Brain pericyte (primary cell): Measurements from ENCODE around the gene ABHD5.

ENCODE experiments used
- DNase-seq: peaks from one replicate; pipeline ENCODE4 v3.0.0-alpha.2; 2012; ENCODE audit warnings: low read depth, low spot score

The ABHD5 gene

DNA sequence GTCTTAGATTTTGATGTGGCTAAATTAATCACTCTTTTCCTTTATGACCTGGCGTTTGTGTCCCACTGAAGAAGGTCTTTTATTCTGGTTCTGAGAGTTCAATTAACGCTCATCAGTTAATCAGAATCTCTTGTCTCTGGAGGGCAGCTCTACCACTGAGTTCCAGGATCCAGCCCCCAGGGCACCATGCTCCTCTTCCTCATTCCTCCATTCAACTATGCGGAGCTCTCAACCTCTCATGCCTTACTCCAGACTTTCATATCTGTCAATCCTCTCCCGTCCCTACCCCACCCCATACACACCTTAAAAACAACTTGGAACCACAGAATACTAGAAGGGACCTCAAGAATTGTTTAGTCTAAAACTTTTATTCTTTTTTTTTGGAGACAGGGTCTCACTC is 4.8 kb upstream of the ABHD5 start:
- DNase-seq = no peak

DNA sequence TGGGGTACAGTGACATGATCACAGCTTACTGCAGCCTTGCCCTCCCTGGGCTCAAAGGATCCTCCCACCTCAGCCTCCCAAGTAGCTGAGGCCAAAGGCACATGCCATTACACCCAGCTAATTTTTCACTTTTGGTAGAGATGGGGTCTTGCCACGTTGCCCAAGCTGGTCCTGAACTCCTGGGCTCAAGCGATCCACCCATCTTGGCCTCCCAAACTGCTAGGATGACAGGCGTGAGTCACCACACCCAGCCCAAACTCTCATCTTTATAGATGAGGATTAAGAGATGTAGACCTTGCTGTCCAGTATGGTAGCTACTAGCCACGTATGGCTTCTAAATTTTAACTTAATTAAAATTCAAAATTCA is 4.4 kb upstream of the ABHD5 start:
- DNase-seq = no peak

DNA sequence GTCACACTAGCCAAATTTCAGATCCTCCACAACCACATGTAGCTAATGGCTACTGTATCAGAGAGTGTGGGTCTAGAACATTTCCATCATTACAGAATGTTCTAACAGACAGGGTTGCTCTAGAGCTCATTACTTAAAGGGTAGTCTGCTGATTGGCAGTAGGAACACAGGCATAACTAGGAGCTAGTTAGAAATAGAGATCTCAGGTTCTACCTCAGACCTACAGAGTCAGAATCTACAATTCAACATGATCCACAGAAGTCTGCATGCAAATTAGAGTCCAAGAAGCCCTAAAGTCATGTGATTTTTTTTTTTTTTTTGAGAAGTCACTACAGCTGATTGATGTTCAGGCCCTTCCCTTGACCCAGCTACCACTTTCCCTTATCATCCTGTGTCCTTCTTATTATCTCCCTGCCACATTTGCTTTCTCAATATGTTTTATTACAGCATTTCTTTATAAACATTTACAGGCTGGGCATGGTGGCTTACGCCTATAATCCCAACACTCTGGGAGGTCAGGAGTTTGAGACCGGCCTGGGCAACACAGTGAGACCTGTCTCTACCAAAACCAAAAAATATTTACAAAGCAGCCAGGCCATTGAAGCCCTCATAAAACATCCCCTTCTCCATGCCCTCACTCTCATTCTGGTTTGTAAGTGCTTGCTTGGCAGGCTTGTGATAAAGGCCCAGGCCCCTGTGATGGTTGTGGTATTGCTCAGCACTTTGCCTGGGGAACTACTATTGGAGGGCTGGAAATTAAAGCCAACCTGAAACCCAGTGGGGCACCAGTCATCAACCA is 3.8 kb upstream of the ABHD5 start:
- no peak for DNase-seq

DNA sequence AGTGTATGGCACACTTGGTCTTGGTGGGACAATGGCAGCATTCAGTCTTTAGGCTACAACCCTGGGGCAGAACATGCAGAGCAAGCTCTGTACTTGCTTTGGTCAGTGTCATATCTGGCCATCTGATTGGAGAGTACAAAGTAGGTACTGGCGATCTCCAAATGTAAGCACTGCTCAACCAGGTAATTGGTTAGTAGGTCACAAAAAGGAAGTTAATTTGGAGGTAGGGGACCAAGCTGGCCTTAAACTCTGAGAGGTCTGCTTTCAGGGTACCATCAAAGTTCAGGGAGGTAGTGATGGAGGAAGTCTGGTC is 3.3 kb upstream of the ABHD5 start:
- DNase-seq = no peak

DNA sequence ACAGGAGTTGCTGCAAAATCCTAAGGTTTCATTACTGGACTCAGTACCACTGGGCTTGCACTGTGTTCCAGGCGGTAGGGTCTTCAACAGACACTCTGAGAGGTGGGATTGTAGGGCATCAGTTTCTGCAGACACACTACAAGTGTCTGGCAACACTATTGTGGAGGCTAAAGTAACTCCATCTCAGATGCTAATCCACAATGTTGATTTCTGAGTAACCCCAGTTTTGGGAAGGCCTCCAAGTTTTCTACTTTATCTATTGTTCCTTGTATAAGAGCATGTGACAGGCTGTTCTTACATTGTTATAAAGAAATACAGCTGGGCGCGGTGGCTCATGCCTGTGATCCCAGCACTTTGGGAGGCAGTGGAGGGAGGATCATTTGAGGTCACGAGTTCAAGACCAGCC is 2.5 kb upstream of the ABHD5 start:
- DNase-seq = no peak

DNA sequence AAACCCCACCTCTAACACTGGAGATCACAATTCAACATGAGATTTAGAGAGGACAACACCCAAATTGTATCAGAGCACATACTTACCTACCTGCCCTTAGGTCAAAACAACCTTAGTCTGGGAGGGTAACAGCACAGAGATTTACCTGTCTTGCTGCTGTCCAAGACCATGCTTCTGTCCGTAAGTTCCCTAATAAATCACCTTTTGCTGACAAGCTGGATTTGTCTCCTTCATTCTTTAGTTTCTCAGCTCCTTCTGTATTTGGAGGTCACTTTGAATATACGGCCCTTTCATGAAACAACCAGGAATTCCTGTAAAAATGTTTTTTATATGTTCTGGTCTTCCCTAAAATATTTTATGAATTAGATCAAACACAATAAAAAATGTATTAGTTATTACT is 1.6 kb upstream of the ABHD5 start:
- DNase-seq = no peak

DNA sequence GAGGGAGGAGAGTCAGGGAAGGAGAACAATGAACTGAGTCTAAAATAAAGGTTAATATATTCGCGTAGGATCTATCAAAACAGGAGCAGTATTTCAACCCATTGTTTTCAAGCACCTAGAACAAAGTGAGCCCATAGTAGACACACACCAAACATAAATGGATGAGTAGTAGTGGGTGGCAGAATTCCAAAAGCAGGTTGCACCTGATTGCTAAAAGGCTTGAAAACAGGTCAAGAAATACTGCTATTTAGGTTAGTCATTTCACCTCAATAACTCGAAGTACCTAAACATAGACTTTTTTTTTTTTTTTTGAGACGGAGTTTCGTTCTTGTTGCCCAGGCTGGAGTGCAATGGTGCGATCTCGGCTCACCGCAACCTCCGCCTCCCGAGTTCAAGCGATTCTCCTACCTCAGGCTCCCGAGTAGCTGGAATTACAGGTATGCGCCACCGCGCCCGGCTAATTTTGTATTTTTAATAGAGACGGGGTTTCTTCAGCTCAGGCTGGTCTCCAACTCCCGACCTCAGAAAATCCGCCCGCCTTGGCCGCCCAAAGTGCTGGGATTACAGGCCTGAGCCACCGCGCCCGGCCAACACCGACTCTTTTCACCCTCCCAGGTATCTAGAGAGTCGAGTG is 855 bp upstream of the ABHD5 start:
- no peak for DNase-seq

DNA sequence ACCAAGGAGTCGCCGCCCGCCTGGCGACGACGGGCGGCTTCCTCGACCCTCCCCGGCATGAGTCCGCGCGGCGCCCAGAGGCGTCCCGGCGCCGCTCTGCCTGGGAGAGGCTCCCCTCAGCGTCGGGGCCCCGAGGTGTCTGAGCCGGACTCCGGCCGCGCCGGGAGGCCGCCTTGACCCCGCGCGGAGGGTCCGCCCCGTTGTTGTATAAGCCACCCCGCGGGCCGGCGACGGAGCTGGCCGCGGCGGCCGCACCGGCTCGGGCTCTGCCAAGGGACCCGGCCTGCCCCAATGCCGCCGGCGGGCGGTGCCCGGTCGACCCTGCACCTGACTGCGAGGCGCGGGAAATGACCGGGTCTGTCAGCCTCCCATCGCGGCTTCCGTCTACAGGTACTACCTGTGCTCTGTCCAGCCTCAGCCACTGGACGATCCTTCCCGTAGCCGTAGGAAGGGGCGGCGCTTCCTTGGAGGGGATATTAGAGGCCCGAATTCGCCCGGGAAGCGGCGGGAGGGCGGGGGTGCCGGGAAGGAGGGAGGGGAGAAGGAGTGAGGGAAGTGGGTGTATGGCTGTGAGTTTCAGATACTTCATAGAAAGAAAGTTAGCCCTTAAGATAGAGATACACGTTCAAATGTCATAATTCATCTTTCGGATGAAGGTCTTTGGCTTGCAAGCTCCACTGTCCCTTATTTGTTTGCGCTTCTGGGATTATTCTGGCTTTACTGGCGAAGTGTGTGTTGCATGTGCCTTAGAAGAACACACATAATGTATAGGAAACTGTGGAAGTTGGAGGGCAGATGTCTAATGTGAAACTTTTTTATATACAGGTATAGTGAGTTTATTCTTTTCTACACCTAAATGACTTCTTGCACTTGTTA is 620 bp downstream of the ABHD5 start:
- DNase-seq = no peak

DNA sequence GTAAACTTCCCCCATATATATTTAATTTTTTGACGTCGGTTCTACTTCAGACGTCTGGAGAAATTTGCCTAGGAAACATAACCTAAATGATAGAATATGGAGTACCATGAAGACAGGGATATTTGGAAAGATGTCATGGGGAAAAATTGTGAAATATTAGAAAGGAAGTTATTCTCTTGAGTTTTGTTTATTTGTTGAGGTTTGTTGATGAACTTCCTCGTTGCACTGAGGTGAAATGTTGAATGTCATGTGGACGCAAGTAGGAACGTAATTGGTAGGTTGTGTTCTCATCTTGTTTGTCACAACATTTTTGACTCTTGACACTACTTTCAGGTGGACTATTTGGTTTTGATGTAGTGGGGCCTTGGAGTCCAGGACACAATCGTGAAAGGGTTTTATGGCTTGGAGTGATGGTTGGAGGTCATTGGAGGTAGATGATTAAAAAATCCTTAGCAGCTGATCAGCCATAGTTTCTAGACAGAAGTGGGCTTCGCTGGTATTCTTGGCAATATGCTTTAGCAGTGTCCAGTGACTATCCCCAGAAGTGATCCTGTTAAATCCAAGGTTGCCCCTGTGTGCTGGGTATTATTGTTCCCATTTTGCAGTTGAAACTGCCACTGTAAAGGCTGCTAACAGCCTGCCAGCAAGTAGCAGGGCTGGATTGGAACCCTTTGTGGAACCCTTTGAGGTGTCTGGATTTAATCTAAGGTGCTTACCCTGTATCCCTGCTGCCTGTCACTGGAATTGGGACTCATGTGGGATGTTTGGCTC is 1.5 kb downstream of the ABHD5 start:
- no peak for DNase-seq

DNA sequence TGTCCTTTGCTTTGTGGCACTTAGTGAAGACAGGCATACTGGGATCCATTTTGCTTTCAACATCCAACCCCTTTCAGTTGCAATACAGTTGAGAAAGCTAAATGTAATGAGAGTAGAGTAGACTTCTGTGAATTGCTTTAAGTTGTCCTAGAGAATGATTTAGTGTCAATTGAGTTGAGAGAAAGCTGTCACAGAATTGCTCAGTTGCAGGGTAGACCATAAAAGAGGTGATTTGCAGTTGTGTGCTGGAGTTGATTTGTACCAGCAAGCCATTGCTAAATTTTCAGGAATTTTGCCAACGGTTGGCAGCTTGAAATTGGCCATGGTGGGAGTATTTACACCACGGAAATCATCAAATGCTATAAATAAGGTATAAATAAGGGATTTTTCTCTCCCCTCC is 2.2 kb downstream of the ABHD5 start:
- no peak for DNase-seq

DNA sequence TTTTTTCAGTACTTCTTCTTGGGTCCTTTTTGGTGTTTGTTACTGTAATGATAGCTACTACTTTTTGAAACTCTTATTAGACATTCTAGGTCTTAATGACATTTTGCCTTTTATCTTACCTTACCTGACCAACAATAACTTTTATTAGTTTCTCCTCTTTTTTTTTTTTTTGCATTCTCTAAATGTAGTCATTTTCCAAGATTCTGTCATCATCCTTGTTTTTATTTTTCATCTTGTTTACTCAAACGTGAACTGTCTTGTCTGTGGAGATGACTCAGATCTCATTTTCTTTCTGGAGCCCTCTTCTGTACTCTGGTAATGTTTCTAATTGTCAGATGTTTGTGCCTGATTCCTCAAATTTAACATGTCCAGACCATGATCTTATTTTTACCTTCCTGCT is 2.9 kb downstream of the ABHD5 start:
- DNase-seq = no peak

DNA sequence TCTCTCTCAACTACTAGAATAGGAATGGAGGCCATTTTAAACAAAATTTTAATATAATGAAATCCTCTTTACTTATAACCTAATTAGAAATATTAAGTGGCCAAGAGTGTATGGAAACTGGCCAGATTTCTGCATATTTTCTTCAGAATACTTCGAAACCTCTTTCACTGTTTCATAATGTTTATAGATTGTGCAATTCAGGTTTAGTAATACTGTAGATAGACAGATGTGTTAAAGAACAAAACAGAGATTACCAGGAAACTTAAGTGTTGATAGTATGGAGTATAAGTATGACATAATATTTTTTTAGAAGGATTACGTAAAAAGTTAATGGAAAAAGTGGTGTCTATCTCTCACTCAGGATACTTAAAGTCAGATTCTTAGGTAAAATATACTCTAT is 4.7 kb downstream of the ABHD5 start:
- no peak for DNase-seq

DNA sequence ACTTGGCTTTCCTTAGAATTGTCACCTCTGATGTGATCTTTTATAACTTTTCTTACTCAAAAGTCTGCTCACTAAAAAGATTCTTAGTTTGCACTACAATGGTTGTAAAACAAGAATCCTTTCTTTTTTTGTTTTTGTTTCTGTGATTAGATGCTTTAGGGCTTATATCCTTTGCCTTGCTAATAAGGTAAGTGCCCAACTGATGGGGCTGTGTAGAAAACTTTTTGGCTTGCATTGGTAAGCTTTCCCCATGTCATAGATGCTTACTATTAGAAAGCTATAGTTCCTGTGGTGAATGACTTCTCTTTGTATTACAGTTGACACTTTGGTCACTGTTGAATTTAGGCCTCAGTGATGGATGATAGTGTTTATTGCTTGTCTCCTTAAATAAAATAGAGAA is 5.1 kb downstream of the ABHD5 start:
- no peak for DNase-seq

DNA sequence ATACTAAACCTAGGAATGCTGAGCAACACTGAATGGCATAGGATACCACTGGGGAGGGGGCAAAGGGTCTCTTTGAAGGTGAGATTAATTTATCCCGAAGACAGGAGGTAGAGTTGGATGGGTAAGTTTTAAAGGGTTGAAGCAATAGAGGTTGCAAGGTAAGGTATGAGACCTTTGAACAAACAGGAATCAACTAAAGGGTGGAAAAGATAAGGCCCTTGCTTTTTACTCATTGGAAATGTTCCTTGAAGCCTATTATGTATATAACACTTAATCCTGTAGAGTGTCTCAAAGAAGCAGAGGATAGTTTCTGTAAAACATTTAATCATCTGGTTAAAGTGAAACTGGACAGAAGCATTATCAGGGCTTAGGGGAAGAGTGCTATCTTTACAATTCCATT is 5.7 kb downstream of the ABHD5 start:
- DNase-seq = no peak

DNA sequence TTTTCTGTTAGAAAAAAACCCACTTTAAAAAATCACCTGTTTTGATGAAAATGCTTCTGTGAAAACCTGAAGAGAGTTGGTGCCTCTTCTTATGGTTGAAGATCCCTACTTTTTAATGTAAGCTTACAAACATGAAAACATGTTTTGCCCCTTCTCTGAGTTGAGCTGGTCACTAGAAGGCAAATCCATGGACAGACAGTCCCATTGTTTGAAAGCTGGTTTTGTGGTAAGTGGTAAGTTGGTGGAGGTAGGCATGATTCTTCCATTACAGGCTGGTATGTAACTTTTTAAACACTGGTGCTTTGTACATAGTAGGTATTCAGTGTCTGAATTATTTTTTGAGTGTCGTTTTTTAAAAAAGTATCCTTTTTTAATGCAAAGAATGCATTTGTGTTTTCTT is 6.1 kb downstream of the ABHD5 start:
- no peak for DNase-seq

DNA sequence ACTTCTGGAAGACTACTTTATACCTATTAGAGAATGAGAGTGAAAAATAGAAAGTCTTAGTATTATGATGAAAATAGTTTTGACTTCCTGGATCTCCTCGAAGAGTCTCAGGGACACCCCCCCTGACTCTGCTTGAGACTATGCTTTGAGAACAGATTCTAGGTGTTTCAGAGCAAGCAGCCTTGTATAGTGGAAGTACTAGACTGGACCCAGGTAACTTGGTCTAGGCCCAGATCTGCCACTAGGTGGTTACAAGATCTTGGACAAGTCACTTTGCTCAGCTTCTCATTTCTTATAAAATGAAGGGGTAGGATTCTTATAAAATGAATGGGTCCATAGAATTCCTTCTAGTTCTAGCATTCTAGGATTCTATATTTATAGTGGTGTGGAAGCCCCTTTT is 9.1 kb downstream of the ABHD5 start:
- DNase-seq = no peak

DNA sequence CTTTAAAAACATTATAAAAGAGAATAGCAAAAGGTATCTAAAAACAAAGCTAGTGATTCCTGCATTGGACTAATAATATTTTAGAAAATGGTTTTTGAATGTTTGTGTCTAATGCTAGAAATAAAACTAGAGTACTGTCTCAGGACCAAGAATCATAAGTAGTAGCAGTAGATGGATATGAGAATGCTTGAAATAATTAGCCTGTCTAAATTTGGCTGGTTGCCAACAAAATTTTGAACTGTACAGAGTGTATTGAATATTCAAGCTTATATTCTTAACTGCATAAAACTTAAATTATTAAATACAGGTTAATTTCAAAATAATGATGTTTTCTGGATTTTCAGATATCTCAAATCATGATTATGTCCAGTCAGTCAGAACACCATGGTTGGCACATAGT is 14.0 kb downstream of the ABHD5 start:
- no peak for DNase-seq

DNA sequence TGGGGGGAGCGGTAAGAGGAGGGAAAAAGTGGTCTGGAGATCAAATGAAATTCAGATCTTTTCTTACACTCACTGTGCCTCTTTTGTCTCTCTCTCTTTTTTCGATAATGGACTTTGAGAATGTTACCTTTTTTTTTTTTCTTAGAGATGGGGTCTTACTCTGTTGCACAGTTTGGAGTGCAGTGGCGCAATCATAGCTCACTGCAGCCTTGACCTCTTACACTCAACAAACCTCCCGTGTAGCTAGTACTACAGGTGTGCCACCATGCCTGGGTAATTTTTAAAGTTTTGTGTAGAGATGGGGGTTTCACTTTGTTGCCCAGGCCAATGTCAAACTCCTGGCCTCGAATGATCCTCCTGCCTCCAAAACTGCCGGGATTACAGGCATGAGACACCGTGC is 15.6 kb downstream of the ABHD5 start:
- no peak for DNase-seq

DNA sequence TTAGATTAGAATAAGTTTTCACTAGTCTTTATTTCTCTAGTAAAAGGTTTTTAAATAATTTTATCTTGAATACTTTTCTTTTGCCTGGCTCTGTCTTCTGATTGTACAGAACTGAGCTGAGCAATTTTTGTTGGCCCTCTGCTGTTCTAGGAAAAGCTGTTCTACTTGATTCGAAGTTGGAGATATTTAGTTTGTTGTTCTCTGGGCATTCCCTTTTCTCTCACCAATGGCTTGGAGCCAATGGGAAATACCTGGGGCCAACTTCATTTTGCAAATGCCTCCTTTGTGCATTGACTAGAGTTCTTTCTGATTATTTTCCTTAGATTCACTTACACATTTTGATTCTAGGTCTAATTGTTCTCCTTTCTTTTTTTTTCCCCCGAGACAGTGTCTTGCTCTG is 16.5 kb downstream of the ABHD5 start:
- no peak for DNase-seq

DNA sequence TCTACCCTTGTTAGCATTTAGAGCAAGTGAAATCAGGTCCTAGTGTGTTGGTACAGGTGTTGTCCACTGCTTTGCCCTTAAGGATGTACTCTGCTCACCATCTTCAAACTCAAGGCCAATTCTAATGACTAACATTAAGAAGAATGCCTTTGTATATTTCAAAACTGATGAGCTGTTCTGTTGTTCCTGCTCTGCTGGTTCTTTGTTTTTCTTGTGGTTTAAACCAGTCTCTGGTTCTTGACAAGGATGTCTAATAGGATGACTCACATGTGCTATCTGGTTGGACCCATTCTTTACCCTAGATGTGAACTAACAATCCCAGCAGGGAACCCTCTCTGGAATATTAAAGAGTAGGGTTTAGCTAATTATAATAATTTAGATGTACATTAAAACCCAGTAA is 17.3 kb downstream of the ABHD5 start:
- DNase-seq = peak; percentile 63

DNA sequence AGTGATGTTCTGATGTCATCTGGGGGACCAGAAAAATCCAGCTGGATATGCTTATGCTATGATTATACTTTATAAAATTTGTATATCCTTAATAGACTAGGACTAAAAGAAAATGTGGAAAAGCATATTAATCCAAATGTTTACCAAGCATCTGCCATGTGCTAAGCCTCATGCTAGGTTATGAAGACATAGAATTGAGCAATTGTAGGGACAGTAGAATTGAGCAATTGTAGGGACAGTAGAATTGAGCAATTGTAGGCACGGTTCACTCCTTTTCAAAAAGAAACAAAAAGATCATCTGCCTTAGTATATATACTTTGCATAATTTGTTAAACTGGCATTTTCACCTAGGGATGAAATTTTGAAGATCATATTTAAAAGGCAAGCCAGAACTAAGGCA is 18.3 kb downstream of the ABHD5 start:
- no peak for DNase-seq

DNA sequence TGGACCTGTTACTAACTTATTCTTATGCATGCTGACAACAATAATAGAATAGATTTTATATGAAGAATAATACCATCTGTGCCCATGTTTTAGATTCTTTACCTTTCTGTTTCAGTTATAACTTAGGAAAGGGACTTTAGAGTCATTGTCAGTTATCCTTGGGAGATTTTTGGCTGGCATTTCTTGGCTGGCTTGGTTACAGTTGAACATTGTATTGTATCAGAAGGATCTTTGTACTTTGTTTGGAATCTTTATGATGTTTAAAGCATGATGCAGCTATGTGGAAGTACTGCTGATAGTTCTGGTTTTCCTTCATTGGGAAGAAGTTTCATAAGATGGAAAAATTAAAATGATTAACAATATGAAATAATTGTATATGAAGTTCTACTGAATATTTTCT is 19.9 kb downstream of the ABHD5 start:
- DNase-seq = no peak
